ENCODE data around the gene CACNA1H.

DNA sequence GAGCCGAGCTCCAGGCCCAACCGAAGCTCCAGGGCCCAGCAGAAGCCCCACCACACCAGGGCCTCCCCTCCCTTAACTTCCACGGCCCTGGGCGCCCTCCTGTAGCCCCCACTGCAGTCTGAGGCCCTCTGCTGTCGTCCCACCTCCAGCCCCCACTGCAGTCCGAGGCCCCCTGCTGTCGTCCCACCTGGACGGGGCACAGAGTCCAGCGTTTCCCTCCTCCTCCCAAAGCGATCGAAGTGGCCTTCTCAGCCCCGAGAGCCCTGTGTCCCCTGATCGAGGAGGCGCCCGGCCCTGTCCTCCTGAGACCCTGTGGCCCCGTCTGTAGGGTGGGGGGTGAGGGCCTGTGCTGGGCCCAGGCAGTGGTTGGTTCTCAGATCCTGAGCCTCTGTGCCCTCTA is 25.8 kb upstream of the CACNA1H start:
- TF ChIP-seq, protein P1, sequence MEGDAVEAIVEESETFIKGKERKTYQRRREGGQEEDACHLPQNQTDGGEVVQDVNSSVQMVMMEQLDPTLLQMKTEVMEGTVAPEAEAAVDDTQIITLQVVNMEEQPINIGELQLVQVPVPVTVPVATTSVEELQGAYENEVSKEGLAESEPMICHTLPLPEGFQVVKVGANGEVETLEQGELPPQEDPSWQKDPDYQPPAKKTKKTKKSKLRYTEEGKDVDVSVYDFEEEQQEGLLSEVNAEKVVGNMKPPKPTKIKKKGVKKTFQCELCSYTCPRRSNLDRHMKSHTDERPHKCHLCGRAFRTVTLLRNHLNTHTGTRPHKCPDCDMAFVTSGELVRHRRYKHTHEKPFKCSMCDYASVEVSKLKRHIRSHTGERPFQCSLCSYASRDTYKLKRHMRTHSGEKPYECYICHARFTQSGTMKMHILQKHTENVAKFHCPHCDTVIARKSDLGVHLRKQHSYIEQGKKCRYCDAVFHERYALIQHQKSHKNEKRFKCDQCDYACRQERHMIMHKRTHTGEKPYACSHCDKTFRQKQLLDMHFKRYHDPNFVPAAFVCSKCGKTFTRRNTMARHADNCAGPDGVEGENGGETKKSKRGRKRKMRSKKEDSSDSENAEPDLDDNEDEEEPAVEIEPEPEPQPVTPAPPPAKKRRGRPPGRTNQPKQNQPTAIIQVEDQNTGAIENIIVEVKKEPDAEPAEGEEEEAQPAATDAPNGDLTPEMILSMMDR (IDR thresholded peaks at IDR 0.05) = no peak
- TF ChIP-seq POLR2AphosphoS5 (IDR thresholded peaks at IDR 0.05) (no peak), POLR2A (IDR thresholded peaks at IDR 0.05) (no peak), EP300 (IDR thresholded peaks at IDR 0.05) (no peak)
